HG02970 (cell line): ENCODE measurements around the gene EPHB2.

Experiments
- ATAC-seq: cut with Tn5 transposase; IDR thresholded peaks from one replicate; pipeline ENCODE4 v1.9.1; 2021; ENCODE audit warnings: mild to moderate bottlenecking, moderate library complexity, moderate number of reproducible peaks; ENCODE audit not compliant: unreplicated experiment, low FRiP score

EPHB2 gene

DNA sequence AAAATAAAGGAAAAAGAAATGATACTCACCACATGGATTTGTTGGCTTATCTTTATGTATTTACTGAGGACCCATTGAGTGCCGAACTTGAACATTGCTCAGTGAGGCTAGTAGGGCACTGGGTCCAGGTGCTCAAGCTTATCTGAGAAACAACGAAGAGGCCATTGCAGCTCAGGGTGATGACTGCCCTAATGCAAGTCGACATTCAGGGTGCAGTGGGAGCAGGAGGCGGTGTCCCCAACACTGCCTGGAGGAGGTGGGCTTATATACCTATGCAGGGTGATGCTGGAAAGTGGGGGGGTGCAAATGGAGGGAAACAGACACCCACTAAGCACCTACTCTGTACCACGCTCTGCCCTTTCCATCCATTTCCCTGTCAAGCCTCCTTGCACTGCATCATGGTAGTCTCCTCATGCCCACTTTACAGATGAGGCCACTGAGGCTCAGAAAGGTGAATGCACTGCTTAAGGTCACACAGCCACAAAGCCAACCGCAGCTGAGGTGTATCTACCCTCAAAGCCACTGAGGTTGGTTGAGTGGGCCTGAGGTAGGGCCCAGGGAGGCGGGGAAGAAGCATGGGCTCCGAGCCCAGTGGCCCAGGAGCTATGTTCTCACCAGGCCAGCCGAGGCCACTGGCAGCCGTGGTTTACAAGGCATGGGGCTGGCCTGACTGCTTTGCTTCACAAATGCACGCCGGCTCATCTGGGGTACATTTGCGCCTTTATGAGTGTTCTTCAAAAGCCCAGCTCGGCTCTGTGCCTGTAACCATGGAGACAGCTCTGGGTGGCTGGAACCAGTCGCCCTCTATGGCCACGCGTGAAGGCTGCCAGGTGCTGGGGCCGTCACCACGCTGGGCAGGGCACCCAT is 103.8 kb downstream of the EPHB2 start:
- no peak for ATAC-seq

DNA sequence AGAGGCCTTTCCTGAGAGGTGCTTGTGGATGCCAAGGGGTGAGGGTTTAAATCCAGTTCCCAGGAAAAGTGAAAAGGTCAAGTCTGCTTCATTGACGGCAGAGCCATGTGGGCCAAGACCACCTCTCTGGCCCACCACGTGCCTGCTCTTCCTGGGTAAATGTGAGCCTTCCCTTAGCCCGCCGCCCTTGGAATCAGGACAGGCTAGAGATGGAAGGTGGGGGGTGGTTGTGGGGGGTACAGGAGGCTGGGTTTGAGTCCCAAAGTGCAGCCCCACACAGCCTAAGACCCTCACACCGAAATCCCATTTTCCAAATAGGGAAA is 104.4 kb downstream of the EPHB2 start:
- ATAC-seq, result no peak

DNA sequence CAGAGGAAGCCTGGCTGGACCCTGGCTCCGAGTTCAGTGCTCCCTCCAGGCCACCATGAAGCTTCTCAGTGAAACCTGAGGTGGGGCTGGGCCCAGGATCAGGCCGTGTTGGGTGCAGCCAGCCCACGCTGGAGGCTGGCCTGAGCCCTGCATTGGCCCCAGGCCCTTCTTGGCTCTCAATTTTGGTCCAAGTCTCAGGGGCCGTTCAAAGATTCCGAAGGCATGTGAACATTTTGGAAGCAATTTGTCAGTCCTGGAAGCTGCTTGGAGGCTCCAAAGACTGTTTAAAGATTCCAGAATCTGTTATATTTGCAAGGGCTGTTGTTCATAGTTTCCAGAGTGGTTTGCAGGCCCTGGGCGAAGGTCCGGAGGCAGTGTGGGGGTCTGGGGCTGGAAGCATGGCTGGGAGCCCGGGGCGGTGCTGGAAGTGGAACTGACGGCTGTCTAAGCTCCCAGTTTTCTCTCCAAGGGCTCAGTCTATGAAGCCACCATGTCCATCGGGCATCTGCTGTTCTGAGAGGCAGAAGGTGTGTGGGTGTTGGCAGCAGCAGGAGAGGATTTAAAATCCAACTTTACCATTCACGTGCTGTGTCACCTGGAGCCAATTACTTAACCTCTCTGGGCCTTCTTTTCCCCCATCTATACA is 104.9 kb downstream of the EPHB2 start:
- no peak for ATAC-seq

DNA sequence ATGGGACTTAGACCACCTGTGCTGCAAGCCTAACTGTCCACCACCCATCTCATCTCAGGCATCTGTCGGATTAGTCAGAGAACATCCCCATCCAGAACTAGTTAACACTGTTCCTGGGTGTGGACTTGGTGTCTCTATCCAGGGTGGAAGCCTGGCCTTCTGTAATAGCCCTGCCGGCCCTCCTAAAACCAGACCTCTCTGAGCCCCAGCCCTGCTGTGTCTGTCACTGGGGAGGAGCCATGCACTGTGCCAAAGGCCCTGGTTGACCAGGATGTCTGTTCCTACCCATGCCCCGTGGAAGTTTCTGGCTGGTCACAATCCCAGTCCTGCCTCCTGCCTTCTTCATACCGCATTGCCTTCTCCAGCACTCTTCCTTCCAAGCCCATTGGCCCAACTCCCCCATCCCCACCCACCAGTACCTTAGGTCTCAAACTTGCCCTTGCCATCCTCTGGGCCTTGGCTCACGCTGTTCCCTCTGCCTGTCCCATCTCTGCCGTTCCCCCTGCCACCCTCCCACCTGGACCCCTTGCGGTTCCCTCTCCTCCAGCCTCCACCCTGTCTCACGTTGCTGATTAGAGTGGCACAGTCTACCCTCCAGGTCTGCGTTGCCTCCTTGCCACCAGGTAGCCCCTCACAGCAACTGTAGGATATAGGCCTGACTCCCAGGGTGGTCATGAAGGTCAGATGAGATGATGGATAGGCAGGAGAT is 105.6 kb downstream of the EPHB2 start:
- no peak for ATAC-seq

DNA sequence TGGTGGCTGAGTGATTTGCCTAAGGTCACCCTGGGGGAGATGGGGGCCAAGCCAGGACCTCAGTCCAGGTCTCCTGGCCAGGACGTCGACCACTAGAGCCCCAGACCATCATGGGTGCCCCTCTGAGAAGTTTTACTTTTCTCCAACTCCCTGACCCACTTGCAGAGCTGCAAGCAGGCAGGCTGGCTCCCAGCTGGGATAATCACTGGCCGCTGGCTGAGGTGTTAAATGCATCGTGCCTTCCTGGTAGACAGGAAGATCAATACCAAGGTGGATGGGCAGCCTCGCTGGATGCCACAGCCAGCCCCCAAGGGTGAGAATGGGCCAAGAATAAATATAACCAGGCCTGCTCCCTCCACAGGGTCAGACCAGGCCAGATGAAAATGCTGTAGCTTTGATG is 106.2 kb downstream of the EPHB2 start:
- no peak for ATAC-seq

DNA sequence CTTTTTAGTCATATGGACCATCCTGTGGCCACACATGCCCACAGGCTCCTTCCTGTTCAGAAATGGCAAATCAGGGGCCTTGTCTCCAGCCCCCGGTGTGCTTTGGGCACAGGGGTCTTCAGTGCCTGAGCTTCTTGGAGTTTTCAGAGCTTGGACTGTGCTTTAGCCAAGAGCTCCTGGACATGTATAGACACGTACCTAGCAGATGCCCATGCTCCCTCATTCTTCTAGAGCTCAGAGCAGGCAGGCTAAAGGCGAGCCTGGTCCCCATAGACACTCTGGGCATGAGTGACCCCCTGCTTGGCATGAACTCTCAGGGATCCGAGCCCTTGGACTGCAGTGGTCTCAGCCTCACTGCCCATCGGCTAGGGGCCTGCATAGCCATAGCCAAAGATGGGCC is 106.8 kb downstream of the EPHB2 start:
- ATAC-seq, result no peak

DNA sequence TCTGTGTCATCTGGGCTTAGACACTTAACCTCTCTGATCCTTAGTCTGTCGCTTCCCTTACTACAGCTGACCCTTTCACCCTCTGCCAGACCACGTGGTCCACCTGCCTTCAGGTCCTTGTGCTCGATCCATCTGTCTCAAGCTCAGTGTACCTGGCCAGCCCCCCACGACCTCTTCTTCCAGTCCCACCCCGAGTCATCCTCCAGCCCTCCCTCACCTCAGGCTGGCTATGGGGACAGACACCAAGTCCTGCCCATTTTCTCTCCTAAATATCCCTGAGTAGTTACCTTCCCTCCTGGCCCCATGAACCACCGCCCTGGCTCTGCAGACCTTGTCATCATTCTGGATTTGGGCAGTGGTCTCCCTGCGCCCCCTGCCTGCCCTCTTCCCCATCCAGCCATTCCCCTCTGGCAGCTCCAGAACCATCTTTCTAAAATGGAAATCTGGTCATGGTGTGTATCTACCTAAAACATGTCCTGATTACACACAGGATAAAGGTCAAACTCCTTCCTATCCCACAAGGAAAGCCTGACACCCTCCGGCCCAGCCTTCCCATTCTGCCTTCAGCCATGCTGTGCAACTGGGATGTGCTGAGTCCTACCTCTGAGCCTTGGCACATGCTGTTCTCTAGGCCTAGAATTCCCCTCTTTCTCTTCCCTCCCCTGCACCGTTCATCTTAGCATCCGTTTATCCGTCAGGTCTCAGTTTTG is 107.6 kb downstream of the EPHB2 start:
- no peak for ATAC-seq

DNA sequence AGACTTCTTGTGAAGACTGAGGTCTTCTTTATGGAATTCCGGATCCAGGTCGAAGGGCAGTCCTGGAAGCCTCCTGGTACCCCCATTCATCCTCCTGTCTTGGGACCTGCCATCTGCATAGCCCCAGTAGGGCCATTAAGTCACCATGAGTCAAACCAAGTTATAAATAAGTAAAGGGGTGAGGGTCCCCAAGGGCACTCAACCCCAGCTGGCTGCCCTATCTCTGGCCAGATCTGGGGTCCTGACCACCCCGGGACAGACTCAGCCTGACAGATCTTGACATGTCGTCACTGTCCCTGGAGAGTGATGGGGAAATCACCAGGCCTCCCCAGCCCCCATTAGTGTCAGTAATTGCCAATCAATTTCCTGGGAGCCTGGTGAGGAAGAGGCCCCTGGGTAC is 108.7 kb downstream of the EPHB2 start:
- ATAC-seq, result no peak

DNA sequence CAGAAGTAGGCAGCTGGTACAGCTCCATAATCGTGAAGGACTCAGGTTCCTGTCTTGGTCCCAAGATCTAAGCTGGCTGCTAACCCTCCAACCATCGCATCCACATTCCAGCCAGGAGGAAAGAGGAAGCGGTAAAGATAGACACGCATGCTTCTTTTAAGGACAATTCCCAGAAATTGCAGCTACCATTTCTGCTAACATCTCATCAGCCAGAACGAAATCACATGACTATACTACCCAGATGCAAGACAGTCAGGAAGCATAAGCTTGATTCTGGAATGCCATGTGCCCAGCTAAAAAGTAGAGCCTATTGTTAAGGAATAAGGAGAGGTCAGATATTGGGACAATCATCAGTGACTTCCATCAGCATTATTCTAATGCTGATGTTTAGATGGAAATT is 110.4 kb downstream of the EPHB2 start:
- ATAC-seq, result no peak

DNA sequence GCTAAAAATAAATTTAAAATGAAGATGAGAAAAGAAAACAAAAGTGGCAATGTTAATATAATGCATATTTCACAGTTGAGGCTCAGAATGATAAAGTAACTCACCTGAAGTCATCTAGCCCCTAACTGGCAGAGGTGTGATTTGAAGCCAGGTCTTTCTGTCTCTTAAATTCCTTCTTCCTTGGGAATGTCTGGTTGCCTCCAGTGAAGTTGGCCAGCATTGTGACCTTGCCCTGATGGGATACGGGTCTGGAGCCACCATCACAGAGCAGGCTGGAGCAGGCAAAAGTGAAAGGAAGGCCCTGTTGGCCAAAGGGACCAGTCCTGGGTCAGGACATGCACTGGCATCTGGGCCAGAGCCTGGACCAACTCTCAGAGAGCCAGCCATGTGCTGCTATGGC is 111.7 kb downstream of the EPHB2 start:
- no peak for ATAC-seq

DNA sequence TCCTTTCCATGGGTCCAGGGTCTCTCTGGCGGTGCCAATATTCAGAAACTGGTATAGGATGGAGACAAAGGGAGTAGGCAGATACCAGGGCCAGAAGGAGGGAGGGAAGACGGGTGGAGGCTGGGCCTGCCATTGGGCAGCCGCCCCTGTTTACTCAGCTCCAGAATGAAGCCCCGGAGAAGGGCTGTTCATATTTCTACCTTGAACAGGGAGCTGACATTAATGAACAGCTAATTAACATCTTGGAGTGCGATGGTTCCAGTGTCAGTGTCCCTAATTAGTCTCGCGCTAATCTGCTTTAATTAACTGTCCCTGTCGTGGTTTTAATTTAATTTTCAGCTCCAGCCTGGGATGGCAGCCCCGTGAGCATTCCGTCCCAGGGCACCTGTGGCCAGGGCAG is 113.8 kb downstream of the EPHB2 start:
- ATAC-seq, result no peak

DNA sequence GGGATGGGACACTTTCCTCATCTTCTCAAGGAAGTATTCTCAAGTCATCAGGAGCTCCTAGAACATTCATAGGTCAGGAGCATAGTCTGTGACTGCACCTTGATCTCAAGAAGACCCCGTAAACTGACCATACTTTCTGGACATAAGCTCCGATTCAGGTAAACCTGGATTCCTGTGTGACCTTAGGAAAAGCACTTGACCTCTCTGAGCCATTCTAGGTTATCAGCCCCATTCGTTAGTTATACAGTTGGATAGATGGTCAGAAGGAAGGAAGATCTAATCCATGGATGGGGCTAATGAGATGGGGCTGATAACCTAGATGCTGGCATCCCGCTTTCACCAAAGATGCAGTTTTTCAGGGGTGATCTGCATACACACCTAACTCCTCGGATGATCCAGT is 114.3 kb downstream of the EPHB2 start:
- no peak for ATAC-seq

DNA sequence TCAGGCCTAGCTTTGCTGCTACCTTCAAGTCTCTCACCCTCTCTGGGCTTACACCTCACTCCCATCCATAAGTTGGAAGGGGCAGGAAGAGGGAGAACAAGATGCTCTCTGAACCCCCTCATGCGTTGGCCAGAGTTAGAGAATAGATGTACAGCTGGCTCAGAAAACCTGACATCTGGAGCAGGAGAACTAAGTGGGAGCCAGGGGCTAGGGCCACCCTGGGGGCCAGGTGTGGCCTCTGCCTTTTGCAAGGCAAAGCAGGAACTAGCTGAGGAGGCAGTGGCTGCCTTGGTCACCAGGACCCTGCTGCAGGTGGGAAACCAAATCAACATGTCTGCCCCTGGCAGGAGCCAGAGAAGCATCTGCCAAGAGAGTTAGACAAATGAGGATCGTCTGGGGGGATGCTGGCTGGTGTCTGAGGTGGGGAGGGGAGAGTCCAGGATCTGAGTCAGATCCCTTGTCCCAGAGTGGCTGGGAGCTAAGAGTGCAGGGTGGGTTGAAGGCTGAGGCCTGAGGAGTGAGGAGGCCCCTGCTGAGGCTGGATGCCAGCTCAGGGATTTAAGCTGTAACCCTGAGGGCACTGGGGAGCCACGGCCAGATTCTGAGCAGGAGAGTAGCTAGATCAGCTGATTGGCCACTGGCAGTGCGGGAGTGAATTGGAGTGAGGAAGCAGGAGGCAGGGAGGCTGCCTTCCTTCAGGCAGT is 115.0 kb downstream of the EPHB2 start:
- ATAC-seq, result no peak

DNA sequence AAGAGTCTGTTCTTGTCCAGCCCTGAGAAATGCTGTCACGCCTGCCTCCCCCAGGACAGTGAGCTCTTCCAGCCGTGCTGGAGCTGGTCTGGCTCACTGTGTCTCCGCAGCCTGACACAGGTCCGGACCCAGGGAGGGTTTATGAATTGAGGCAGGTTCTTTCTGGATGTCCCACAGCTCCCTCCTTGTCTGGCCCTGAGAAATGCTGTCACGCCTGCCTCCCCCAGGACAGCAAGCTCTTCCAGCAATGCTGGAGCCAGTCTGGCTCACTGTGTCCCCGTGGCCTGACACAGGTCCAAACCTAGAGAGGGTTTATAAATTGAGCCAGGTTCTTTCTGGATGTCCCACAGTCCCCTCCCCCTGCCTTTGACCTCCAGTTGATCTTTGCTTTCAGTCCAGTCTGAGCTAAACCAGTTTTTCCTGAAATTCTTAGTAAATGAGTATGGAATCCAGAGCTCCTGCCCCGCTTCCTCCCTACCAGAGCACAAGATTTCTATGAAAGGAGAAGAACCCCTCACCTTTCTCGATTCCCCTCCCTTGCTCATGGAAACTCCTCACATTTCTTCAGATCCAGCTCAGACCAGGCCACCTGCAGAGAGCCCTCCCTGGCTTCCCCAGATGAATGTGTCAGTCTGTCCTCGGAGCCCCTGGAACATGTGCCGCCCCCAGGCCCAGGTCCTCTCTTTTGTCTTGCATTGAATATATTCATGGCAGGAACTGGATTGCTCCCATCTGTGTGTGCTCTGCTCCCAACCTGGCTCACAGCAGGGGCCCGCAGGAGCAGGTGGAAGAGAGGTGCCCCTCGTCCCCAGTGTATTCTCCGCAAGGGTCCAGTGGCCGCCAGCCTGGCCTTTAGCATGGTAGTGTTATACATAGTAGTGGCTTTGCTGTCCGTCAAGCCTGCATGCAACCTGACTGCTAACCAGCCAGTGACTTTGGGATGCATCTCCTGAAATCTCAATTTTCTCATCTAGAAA is 116.3 kb downstream of the EPHB2 start:
- ATAC-seq, result no peak

DNA sequence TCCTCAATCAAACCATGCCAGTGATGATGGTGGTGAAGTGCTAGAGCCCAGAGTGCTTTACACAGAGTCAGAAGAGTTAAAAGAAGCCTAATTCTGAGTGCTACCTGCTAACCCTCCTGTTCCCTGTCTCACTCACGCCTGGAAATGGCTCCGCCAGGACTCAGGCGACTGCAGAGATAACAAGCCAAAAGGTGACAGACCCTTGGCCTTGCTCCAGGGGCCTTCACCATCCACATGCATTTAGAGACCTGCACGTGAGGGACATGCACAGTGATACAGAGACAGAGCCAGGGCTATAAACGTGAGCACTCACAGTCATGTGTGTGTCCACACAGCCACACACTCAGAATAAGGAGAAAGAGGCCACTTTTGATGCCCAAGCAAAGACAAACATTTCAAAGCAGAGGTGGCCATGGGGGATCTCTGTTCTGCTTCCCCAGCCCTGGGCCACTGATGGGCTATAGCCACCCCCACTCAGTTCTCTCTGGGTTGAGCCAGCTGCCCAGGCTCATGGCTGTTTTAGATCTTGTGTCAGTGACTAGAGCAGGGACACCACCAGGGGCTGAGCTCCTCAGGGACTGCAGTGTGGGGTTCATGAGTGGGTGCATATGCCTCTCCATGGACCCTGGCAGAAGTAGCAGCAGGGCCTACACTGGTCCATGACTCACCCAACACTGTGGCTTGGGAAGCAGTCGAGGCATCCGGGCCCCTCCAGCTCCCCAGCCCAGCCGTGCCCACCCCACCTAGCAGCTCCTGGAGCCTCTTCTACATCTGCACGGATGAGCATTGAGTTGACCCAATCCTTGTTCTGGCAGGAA is 117.2 kb downstream of the EPHB2 start:
- no peak for ATAC-seq

DNA sequence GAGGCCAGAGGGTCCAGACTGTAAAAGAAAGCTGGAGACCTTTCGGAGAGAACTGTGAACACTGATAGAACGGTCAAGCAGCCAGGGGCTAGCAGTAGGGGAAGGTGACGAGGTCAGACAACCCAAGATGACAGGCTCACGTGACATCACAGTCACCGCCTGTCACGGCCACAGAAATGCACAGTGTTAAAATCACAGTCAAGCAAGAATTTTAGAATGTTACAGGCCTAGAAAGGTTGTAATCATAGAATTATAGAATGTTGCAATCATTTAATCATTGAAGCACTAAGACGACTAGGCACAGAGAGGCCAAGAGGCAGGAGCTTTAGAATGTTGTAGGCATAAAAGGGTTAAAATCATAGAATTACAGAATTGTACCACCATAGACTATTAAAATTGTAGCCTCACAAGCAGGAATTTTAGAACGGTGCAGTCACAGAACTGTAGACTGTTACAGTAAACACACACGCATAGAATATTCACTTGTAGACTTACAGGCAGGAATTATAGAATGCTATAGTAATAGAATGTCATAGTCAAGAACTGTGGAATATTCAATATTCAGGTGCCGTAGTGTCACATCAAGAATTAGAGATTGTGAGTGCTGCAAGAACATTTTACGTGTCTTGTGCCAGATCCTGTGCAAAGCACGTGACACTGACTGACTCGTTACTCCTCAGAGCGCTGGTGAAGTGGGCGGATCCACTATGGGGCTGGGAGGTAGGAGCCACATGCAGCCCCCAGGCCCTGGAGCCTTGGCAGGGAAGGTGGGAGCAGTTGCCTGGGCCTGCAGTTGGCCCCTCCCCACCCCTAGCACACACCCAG is 118.1 kb downstream of the EPHB2 start:
- no peak for ATAC-seq

DNA sequence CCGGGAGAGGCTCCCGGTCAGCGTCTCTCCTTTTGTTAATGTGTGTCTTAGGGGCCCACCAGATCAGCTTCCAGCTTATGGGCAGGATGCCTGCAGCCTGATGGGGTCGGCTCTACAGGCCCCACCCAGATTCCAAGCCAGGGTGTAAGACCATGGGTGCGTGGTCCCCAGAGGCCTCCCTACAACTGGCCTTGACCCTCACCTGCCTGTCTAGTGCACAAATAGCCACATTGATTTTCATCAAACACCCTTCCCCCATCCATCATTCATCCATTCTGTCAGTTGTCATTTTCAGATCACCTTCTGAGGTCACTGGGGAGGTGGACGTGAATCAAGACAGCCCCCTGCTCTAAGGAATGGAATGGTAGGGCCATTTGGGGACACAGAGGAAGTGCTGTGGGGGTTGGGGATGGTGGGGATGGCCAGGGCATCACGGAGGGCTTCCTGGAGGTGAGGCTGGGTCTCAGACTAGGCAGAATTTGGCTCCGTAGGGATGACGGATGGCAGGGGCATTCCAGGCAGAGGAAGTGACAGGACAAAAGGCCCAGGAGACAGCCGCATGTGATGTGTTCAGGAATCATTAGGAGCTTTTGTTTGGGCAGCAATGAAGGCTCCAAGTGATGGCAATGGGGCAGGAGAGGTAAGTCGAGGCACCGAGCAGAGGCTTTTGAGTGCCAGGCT is 118.8 kb downstream of the EPHB2 start:
- ATAC-seq, result no peak
